HG02678 (cell line): ENCODE measurements around the gene ETV6.
"Not testable (repeated sequence)": the region's sequence is repeated elsewhere in the genome, so short reads cannot be mapped to it uniquely, and the experiment has no call there.

Experiments used
- ATAC-seq: cut with Tn5 transposase; IDR thresholded peaks from one replicate; pipeline ENCODE4 v1.9.1; 2021; ENCODE audit warnings: mild to moderate bottlenecking, moderate library complexity; ENCODE audit not compliant: unreplicated experiment

The ETV6 gene

DNA sequence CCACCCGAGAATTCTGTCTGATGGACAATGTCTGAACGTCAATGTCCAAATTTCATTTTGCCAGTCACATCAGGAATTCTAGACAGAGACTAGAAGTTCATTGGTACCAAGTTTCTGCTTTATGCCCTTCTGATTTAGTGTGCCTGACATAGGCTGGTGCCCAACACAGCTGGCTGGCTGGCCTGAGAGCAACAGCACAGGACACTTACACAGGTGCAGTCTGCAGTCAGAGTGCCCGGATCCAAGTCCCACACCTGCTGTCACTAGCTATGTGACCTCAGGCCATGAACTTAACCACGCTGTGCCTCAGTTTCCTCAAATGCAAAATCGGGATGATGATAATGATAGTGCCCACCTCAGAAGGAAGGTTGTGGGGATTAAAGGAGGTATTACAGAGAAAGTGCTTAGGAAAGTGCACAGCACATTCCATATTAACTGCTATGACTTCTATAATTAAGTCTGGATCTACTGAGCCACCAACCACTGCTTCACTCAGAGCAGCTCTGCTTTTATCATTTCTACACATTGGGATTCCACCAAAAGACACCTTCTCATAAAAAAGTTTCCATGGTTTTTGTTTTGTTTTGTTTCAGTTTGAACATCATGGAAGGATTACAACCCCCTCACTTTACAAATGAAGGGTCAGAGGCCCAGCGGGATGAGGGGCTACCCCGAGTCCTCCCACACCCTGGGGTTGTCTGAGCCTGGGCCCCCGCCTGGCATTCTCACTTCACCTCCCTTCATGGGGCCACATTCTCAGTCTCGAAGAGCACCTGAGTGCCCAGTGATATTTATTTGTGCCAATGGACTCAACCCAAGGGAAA lies 252.4 kb downstream of the ETV6 start:
- ATAC-seq = no peak

DNA sequence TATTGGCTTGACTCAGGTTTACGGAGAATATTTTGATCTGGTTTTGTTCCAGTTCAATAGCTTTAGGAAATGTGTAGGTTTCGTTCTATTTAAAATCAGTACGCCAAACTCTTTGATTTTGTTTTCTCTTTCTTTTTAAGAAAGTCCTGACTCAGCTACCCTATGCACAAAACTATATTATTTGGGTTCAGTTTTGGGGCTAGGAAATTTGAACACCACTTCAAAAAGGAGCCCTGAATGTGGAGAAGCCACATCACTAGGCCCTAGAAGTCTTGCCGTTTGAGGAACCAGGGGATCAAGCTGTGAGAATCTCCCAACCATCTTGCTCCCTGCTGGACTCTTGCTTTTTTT lies 253.0 kb downstream of the ETV6 start:
- ATAC-seq = no peak

DNA sequence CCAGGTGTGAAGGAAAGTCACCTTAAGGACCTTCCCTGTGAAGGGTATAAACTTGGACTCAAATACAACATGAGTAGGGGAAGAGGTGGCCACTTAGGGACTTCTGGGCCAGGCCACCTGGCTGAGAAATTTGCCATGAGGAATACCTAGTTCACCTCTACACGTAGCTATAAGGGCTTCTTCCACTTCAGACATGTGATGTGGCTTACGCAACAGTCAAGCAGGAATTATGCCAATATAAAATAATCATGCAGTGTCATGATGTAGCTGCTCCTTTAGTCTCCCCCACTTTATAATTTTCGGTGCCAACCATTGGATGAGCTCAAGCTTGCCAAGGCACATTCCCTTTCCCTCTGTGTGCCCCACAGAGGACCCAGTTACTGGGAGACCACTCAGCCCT lies 254.7 kb downstream of the ETV6 start:
- no peak for ATAC-seq

- no peak for ATAC-seq
These were observed 256.1 kb downstream of the ETV6 start for GRCh38 chr12:11905534-11905933.

DNA sequence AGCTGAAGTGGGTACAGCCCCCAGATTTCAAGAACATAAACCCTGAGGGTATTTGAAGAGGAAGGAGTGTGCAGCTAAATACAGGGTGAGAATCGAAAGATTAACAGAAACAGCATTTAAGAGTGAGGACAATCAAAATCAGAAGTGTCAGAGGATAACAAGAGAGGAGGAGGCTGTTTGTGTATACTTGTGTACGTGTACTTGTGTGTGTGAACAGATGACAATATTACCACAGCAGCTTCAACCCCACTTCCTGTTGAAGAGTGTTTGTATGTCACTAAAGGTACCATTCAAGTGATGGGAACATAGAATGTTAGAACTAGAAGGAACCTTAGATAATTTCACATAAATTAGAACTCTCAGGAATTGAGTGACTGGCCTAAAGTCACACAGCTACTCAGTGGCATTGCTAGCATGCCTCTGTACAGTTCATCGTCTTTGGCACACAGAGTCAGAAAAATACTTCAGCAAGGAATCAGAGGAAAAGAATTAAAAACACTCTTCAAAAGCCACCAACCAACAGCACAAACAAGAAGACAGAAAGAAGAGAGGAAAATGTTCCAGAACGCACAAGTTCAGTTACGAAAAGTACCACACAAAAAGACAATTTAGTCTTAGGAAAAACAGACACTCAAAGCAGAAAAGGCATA lies 256.9 kb downstream of the ETV6 start:
- ATAC-seq = no peak

GRCh38 chr12:11907625-11908024 lies 258.2 kb downstream of the ETV6 start:
- ATAC-seq = no peak

GRCh38 chr12:11909406-11909805 lies 259.9 kb downstream of the ETV6 start:
- not testable (repeated sequence) for ATAC-seq

- ATAC-seq = no peak
These were observed 266.6 kb downstream of the ETV6 start for GRCh38 chr12:11916113-11916512.

GRCh38 chr12:11916771-11917170 lies 267.3 kb downstream of the ETV6 start:
- ATAC-seq = no peak

- ATAC-seq = no peak
These were observed 268.0 kb downstream of the ETV6 start for GRCh38 chr12:11917501-11917900.

- ATAC-seq = no peak
These were observed 270.8 kb downstream of the ETV6 start for GRCh38 chr12:11920231-11920630.

DNA sequence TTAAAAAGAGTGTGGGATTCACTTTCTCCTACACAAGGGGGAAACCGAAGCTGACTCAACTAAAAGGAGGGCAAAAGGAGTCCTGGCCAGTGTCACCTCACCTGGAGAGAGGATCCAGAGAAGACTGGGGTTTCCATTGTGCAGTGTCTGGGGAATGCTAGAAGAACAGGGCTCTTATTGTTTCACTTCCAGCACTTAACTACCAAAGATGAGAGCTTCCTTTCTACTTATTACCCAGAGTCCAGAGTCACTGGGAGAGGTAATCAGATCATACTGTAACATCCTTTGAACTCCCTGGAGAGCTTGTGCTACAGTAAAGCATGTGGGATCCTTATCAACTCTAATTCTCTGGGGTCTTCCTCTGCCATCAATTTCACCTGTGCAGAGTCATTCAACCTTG lies 272.9 kb downstream of the ETV6 start:
- no peak for ATAC-seq

- no peak for ATAC-seq
These were observed 273.6 kb downstream of the ETV6 start for GRCh38 chr12:11923067-11923466.

- ATAC-seq = no peak
These were observed 277.9 kb downstream of the ETV6 start for GRCh38 chr12:11927286-11927935.

DNA sequence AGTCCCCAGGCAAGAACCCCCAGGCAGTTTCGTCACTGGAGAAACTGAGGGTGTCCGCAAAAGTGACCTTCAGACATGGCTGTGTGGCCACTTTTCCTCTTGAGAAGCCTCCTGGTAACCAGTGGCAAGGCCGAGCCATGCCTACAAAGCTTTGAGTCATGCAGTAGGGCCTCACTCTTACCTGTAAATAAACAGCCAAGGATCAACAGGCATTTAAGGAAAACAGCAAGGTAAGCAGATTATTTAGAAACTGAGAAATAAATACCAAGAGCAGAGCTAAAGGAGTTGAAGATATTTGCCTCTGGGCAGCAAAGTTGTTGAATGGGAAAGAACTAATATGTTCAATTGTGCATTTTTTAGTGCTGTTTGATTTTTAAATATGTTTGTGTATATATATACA lies 280.2 kb downstream of the ETV6 start:
- ATAC-seq = no peak

- ATAC-seq = no peak
These were observed 289.7 kb downstream of the ETV6 start for GRCh38 chr12:11939223-11939622.

DNA sequence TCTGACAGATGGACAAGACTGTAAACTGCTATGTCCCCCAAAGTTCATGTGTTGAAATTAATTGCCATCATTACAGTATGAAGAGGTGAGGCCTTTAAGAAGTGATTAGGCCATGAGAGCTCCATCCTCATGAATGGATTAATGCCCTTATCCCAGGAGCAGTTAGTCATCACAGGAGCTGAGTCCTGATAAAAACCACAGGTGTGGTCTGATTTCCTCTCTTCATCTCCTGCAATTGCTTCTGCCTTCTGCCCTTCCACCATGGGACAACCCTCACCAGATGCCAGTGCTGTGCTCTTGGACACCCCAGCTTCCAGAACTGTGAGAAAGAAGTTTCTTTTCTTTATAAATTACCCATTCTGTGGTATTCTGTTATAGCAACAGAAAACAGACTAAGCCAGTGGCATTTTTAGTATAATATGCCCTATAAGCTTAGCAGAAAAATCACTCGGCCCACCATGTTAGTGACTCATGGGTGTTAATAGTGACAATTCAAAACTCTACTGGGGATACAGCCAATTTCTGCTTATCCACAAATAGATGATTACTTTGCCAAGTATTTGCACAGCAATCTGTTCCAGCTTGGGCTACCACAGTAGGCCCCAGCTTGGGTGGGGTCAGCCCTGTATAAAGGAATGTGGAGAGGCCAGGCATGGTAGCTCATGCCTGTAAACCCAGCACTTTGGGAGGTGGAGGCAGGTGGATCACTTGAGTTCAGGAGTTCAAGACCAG lies 292.3 kb downstream of the ETV6 start:
- no peak for ATAC-seq

GRCh38 chr12:11943919-11944700 lies 294.6 kb downstream of the ETV6 start:
- ATAC-seq = no peak
